Neural cell (in vitro differentiated cells): Measurements from ENCODE around the gene OR9A2.

Experiments
- EP300 ChIP-seq: fragments of 450-650 bp; conservative IDR thresholded peaks from 2 replicates; pipeline ENCODE4 v1.6.1; 2014; ENCODE audit warnings: antibody characterized with exemption, mild to moderate bottlenecking, moderate library complexity; ENCODE audit not compliant: poor library complexity, severe bottlenecking
- EZH2 ChIP-seq: fragments of 200-600, 300-800 bp; shearing (Covaris generic), sonication (generic); IDR thresholded peaks from 2 replicates; pipeline ENCODE4 v1.6.1; 2014; ENCODE audit warnings: antibody characterized with exemption, low read length, borderline replicate concordance, mild to moderate bottlenecking; ENCODE audit not compliant: insufficient read depth, poor library complexity, severe bottlenecking
- SMC3 ChIP-seq: fragments of 450-650 bp; conservative IDR thresholded peaks from 2 replicates; pipeline ENCODE4 v1.6.1; 2014; ENCODE audit warnings: antibody characterized with exemption, mild to moderate bottlenecking, moderate library complexity; ENCODE audit not compliant: poor library complexity
- TAF1 ChIP-seq: IDR thresholded peaks from 2 replicates; pipeline ENCODE4 v1.6.1; 2012; ENCODE audit warnings: low read depth
- TF ChIP-seq, protein P1 (sequence below): fragments of 450-650 bp; IDR thresholded peaks from 2 replicates; pipeline ENCODE4 v1.5.1; 2014; ENCODE audit warnings: antibody characterized with exemption, mild to moderate bottlenecking, moderate library complexity; ENCODE audit not compliant: poor library complexity, severe bottlenecking
- TF ChIP-seq, protein P2 (sequence below): IDR thresholded peaks from 2 replicates; pipeline ENCODE4 v1.6.1; 2012; ENCODE audit warnings: borderline replicate concordance

DNA sequence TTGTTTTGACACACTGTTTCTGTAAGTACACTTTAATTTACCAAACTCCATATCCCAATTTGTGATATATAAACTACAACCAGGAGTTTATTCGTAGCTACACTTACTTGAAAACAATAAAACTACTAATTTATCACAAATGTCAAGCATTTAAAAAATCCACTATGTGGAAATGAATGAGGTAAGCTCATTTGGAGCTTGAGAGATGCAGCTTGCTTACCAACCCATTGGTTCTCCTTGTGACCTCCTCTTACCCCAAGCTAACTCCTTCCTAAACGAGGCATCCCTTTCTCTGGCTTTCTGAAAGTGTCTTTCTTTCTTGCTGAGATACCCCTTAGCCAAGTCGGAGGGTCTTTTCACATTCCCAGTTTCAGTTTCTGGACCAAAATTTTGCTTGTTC lies 27.7 kb upstream of the OR9A2 start:
- TF ChIP-seq, protein P1, sequence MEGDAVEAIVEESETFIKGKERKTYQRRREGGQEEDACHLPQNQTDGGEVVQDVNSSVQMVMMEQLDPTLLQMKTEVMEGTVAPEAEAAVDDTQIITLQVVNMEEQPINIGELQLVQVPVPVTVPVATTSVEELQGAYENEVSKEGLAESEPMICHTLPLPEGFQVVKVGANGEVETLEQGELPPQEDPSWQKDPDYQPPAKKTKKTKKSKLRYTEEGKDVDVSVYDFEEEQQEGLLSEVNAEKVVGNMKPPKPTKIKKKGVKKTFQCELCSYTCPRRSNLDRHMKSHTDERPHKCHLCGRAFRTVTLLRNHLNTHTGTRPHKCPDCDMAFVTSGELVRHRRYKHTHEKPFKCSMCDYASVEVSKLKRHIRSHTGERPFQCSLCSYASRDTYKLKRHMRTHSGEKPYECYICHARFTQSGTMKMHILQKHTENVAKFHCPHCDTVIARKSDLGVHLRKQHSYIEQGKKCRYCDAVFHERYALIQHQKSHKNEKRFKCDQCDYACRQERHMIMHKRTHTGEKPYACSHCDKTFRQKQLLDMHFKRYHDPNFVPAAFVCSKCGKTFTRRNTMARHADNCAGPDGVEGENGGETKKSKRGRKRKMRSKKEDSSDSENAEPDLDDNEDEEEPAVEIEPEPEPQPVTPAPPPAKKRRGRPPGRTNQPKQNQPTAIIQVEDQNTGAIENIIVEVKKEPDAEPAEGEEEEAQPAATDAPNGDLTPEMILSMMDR: no peak
- TF ChIP-seq TAF1: no peak
- TF ChIP-seq EP300: no peak
- TF ChIP-seq, protein P2, sequence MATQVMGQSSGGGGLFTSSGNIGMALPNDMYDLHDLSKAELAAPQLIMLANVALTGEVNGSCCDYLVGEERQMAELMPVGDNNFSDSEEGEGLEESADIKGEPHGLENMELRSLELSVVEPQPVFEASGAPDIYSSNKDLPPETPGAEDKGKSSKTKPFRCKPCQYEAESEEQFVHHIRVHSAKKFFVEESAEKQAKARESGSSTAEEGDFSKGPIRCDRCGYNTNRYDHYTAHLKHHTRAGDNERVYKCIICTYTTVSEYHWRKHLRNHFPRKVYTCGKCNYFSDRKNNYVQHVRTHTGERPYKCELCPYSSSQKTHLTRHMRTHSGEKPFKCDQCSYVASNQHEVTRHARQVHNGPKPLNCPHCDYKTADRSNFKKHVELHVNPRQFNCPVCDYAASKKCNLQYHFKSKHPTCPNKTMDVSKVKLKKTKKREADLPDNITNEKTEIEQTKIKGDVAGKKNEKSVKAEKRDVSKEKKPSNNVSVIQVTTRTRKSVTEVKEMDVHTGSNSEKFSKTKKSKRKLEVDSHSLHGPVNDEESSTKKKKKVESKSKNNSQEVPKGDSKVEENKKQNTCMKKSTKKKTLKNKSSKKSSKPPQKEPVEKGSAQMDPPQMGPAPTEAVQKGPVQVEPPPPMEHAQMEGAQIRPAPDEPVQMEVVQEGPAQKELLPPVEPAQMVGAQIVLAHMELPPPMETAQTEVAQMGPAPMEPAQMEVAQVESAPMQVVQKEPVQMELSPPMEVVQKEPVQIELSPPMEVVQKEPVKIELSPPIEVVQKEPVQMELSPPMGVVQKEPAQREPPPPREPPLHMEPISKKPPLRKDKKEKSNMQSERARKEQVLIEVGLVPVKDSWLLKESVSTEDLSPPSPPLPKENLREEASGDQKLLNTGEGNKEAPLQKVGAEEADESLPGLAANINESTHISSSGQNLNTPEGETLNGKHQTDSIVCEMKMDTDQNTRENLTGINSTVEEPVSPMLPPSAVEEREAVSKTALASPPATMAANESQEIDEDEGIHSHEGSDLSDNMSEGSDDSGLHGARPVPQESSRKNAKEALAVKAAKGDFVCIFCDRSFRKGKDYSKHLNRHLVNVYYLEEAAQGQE: no peak
- TF ChIP-seq EZH2: no peak
- no peak for TF ChIP-seq SMC3
